Measurements from ENCODE around the gene GPSM1. TPM values are rescaled to one million over a fixed set of nuclear protein-coding genes. Genes with fewer than 3 reads are reported as not detected.

Gene GPSM1
- total RNA-seq, 6 experiments from 2014 or later, result 1.3 to 4.8 (median 4.1) TPM

DNA sequence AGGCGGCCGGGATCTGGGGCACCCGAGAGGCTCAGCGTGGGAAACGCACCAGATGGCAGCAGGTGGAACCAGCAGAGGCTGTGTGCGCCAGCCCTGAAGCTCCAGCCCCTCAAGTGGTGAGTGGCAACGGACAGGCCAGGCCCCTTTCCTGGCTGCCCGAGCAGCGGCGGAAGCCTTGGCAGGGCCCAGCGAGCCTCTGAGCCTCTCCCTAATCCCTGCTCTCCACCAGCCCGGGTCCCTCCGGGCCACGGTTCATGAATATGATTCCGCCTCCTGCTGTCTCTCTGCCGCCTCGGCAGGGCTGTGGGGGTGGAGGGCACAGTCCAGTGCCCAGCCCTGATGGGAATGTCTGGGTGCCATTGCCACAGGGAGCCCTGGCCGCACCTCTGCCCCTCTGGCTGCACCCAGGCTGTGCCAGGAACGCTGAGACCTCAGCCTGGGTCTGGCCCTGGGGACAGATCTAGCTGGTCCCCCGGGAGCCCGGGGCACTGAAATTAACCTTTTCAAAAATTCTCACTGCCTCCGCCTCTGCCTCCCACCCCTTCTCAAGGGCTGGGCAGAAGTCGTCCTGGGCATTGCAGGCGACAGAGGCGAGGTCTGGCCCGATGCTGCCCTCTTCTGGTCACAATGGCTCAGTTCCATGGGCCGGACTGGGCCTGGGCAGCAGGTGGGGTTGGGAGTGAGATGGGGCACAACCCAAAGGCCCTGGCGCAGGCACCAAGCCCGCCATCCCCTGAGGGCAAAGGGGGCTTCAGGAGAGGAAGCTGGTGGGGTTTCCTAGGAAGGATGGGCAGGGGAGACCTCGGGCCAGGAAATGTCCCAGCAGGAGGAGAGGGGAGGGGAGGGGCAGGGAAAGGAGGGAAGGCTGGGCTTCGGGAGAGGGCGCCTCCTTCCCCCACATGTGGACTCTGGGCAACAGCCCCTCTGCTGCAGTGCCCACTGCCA, 43.8 kb upstream of the GPSM1 start:
- peak; percentile 89 to 96 (median 92) for ATAC-seq
- no peaks in the 10 kb centered on the region for H3K27me3 ChIP-seq

DNA sequence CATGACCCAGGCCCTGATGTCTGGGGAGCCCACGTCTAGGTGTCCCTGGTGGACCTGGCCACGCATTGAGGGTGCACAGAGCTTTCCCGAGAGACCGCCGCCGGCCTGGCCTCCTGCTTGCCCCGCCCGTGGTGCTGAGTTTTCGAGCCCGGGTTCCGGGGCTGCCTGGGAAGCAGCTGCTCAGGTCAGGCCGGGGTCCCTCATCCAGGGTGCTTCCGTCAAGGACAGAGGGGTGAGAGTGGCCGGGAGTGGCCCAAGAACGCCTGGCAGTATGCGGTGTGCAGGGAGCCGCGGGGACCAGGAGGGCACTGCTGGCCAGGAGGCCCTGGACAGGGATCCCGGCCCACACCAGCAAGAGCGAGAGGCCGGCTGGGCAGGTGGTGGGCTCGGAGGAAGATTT, 43.0 kb upstream of the GPSM1 start:
- intact Hi-C loops (cut with DNase I), result no loop called here
- no peak for DNase-seq

More for the DNA sequence above, 43.8 kb upstream of the GPSM1 start:
- peaks cover 0 to 5% (median 2%) of the 10 kb centered on the region in 4 donors for H3K4me1 ChIP-seq
- intact Hi-C loops (cut with DNase I), result no loop called here
- peak; percentile 81 for DNase-seq
- H3K4me3 ChIP-seq, result peak overlapping the region in 2 of 3 donors; percentile 10 to 21
- H3K36me3 ChIP-seq, result no peaks in the 10 kb centered on the region
- TF ChIP-seq POLR2A (IDR thresholded peaks at IDR 0.05) (peak; percentile 22), CTCF (IDR thresholded peaks at IDR 0.05) (peak; percentile 81 to 90 (median 89))
- H3K27ac ChIP-seq, result no peak overlapping the region
- H3K9me3 ChIP-seq, result no peaks in the 10 kb centered on the region
- WGBS (ENCODE audit: insufficient coverage, low coverage, low lambda C conversion rate, missing lambda C conversion rate), result 17% methylated on average over 23 of the region's 32 CpGs

DNA sequence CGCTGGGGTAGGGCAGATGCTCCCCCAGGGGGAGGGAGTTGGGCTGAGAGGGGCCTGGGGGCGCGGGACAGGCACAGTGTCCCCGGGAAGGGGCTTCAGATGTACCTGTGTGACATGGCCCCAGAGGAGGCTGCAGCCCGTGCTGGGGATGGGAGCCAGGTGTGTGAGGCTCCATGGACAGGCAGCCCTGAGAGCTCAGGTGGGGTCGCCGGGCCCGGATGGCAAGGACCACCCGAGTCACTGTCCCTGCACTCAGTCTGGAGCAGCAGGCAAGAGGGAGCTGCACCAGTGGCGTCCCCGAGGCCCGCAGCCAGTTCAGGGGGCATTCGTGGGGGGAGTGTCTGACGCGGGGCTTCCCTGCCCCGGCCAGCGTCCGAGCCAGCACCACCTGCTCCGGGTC, 42.4 kb upstream of the GPSM1 start:
- no CpG with 5 or more reads among the region's 19 CpGs for WGBS (ENCODE audit: insufficient coverage, low coverage, low lambda C conversion rate, missing lambda C conversion rate)
- H3K4me3 ChIP-seq, result no peak overlapping the region
- H3K27ac ChIP-seq, result no peak overlapping the region
- intact Hi-C loops (cut with DNase I), result no loop called here
- no peaks in the 10 kb centered on the region for H3K36me3 ChIP-seq
- ATAC-seq (no peak), DNase-seq (peak in 1 of 3 donors; percentile 15)
- TF ChIP-seq POLR2A (IDR thresholded peaks at IDR 0.05) (no peak), CTCF (IDR thresholded peaks at IDR 0.05) (no peak)
- H3K27me3 ChIP-seq, result no peaks in the 10 kb centered on the region
- H3K4me1 ChIP-seq, result peaks cover 0 to 5% (median 2%) of the 10 kb centered on the region in 4 donors
- no peaks in the 10 kb centered on the region for H3K9me3 ChIP-seq

More for the DNA sequence above, 43.0 kb upstream of the GPSM1 start:
- WGBS (ENCODE audit: insufficient coverage, low coverage, low lambda C conversion rate, missing lambda C conversion rate), result no CpG with 5 or more reads among the region's 22 CpGs
- no peak for ATAC-seq
- no peaks in the 10 kb centered on the region for H3K27me3 ChIP-seq
- no peaks in the 10 kb centered on the region for H3K9me3 ChIP-seq
- H3K4me3 ChIP-seq, result no peak overlapping the region
- no peaks in the 10 kb centered on the region for H3K36me3 ChIP-seq
- no peak for TF ChIP-seq POLR2A (IDR thresholded peaks at IDR 0.05)
- TF ChIP-seq CTCF (IDR thresholded peaks at IDR 0.05), result no peak
- H3K27ac ChIP-seq, result no peak overlapping the region
- H3K4me1 ChIP-seq, result peaks cover 0 to 5% (median 2%) of the 10 kb centered on the region in 4 donors

- no peaks in the 10 kb centered on the region for H3K27me3 ChIP-seq
- H3K4me1 ChIP-seq, result peaks cover 0 to 5% (median 2%) of the 10 kb centered on the region in 4 donors
- intact Hi-C loops (cut with DNase I), result no loop called here
- no peak overlapping the region for H3K4me3 ChIP-seq
- peak in 1 of 3 donors; percentile 18 for DNase-seq
- 40% methylated on average over 1 of the region's 28 CpGs for WGBS (ENCODE audit: insufficient coverage, low coverage, low lambda C conversion rate, missing lambda C conversion rate)
- TF ChIP-seq CTCF (IDR thresholded peaks at IDR 0.05), result no peak
- no peak for TF ChIP-seq POLR2A (IDR thresholded peaks at IDR 0.05)
- no peak overlapping the region for H3K27ac ChIP-seq
- H3K36me3 ChIP-seq, result no peaks in the 10 kb centered on the region
- ATAC-seq, result no peak
- H3K9me3 ChIP-seq, result no peaks in the 10 kb centered on the region
Observed at GRCh38 chr9:136285501-136286358, 41.6 kb upstream of the GPSM1 start.
